HG02884 (cell line): Measurements from ENCODE around the gene PIGL.

ENCODE experiments used
- ATAC-seq: cut with Tn5 transposase; IDR thresholded peaks from one replicate; pipeline ENCODE4 v1.9.1; 2021; ENCODE audit warnings: mild to moderate bottlenecking, moderate library complexity; ENCODE audit not compliant: unreplicated experiment

PIGL gene

DNA sequence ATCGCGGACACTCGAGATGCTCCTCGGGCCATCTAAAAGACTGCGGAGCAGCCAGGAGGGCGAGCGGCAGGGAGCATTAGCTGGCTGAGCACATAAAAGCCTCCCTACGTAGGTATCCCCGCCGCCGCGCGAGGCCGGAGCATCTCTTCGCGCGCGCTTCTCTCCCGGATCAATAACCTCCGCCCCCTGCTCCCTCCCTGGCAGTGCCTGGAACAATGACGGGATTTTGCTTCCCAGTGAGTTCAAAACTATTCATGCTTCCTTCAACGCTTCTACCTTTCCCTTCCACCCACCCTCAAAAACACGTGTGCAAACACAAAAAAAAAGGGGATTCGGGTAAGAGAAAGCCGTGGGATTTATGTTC lies 135.3 kb downstream of the PIGL start:
- ATAC-seq: no peak

- peak; percentile 39 for ATAC-seq
Measured at GRCh38 chr17:16352667-16353316, 135.8 kb downstream of the PIGL start.

- ATAC-seq: peak; percentile 60
Measured at GRCh38 chr17:16353317-16354174, 136.5 kb downstream of the PIGL start, which contains the start of gene CENPV. Gene CENPV (minus strand): TSS chr17:16353469. CDS start chr17:16353436, 33 bp downstream.

DNA sequence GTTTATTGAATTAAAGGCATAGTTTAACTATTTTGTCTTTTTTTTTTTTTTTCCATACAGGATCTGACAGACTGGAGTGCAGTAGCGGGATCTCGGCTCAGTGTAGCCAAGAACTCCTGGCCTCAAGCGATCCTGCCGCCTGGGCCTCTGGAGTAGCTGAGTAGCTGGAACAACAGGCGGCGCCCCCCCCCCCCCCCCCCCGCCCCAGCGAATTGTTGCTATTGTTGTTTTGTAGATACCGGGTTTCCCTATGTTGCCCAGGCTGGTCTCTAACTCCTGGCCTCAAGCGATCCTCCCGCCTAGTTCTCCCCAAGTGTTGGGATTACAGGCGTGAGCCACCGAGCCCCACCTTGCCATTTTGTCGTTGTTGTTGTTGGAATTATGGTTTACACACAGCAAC lies 137.6 kb downstream of the PIGL start:
- no peak for ATAC-seq

GRCh38 chr17:16358394-16358793 lies 141.4 kb downstream of the PIGL start:
- ATAC-seq: no peak

DNA sequence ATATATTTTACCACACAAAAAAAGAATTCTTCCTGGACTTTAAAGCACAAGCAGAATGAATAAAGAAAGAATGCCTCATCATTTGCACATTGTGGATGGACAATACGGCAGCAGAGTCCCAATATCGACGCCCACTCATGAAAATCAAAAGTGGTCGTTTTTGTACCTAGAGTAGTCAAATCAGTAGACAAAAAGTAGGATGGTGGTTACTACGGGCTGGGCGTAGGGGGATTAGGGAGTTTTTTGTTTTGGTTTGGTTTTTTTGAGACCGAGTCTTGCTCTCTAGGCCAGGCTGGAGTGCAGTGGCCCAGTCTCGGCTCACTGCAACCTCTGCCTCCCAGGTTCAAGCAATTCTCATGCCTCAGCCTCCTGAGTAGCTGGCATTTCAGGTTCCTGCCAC lies 144.9 kb downstream of the PIGL start:
- no peak for ATAC-seq

DNA sequence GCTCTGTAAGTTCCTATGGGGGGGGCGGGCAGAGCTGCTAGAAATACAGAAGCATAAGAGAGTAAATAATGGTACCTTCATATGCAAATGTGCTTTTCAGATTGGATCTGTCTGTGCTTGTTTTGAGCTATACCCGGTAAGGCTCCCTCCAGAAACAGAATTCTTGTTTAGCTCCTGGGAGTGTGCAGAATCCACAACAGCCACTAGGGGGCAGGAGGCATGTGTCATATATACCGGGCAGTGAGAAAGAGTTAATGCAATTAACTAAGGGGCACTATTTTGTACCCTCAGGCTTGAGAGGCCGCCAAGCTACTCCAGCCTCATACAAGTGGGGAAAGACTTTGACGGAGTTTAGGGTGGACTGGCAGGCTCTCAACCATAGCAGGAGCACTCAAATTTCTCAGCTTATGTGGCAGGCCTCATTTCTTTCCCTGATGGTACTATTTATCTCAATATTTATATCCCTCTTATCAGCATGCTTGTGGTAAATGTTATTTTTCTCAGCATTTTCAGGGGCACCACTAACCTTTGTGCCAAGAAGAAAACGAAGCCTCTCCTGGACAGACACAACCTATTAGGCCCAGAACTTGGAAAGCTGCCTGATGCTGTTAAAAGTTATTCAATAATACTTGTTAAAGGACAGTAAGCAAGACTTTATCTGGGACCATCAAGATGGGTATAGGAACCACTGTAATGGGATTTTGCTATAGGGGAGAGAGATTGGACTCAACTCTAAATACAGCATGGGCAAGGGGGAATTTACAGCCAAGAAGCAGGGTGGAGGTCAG lies 146.9 kb downstream of the PIGL start:
- peak; percentile 66 for ATAC-seq

GRCh38 chr17:16364625-16365024 lies 147.6 kb downstream of the PIGL start:
- ATAC-seq: no peak

- ATAC-seq: no peak
Measured at GRCh38 chr17:16371742-16372141, 154.7 kb downstream of the PIGL start.

GRCh38 chr17:16374146-16374938 lies 157.3 kb downstream of the PIGL start:
- ATAC-seq: no peak
